Cerebellar cortex (tissue), 1 donor: ENCODE results near the gene CCPG1.
A peak's percentile ranks its signal among the peaks of the same experiment; 100 is the strongest.

Source experiments
- DNase-seq: peaks from one replicate; pipeline ENCODE4 v3.0.0-alpha.2; 2015; ENCODE audit warnings: low spot score

The CCPG1 gene

GRCh38 chr15:55319537-55320237 is 88.5 kb downstream of the CCPG1 start:
- peak; percentile 22 for DNase-seq

GRCh38 chr15:55318588-55319494 is 89.3 kb downstream of the CCPG1 start, which contains the start of the genes PIGB and PIGBOS1:
PIGB (plus strand) TSS chr15:55319222; CDS start chr15:55319251, 29 bp downstream.
PIGBOS1 (minus strand) TSS chr15:55319123; CDS start chr15:55317792, 1,331 bp downstream.
- DNase-seq: peak; percentile 89
